PC-9 (cell line): ENCODE measurements around the gene BRWD1.

Source experiments
- CTCF ChIP-seq: fragments of 200-600 bp; sonication (generic); conservative IDR thresholded peaks from 2 replicates; pipeline ENCODE4 v1.6.1; 2017; ENCODE audit warnings: mixed run types, antibody characterized with exemption, mild to moderate bottlenecking, moderate library complexity
- EZH2 ChIP-seq: fragments of 200-600 bp; sonication (generic); IDR thresholded peaks from 2 replicates; pipeline ENCODE4 v1.8.0; 2017; ENCODE audit warnings: antibody characterized with exemption, low read depth

GRCh38 chr21:39313571-39314142, at the start of gene BRWD1:
- TF ChIP-seq CTCF, result no peak; the same call in 1 of the 2 replicates
- TF ChIP-seq EZH2, result no peak
